IMR-90 (cell line): ENCODE measurements around the gene VKORC1L1. TPM values are rescaled to one million over a fixed set of nuclear protein-coding genes. Genes with fewer than 3 reads are reported as not detected.

Source experiments
- ATAC-seq: fragments of 200-7000 bp; cut with Tn5 transposase; 2 replicates; pipeline ENCODE4 v1.9.1; 2020; ENCODE audit warnings: low read depth, mild to moderate bottlenecking, moderate library complexity
- BruUV-seq: library from RNA; stranded (reverse); fragments of 400-500 nt; replicated peaks from 2 replicates; lab custom pipeline; 2021; lab: Mats Ljungman, UMichigan
- CTCF ChIA-PET: fragments of 300-600 bp; formaldehyde crosslinking; extraction: SDS; loops from one replicate; lab custom pipeline; 2021; ENCODE audit warnings: antibody characterized with exemption; lab: Yijun Ruan, JAX
- POLR2A ChIA-PET: fragments of 300-600 bp; sonication (Branson Sonifier 250); formaldehyde crosslinking; loops from one replicate; lab custom pipeline; 2022; ENCODE audit warnings: antibody characterized with exemption; ENCODE audit not compliant: unreplicated experiment; lab: Charles Lee
- DNase-seq: peaks from one replicate; pipeline ENCODE4 v3.0.0; 2013
- H2AFZ ChIP-seq: replicated peaks from 2 replicates; pipeline ENCODE3; 2013; ENCODE audit warnings: low read length, mild to moderate bottlenecking; ENCODE audit not compliant: poor library complexity
- H2AK5ac ChIP-seq: 2 replicates; pipeline ENCODE4 v1.6.1; 2013; ENCODE audit warnings: low read depth, low read length, inconsistent platforms
- H2AK9ac ChIP-seq: replicated peaks from 2 replicates; pipeline ENCODE3; 2013; ENCODE audit warnings: mild to moderate bottlenecking, low read depth, low read length, moderate library complexity; ENCODE audit not compliant: poor library complexity
- H2BK120ac ChIP-seq: 2 replicates; pipeline ENCODE4 v1.6.1; 2013; ENCODE audit warnings: low read depth, low read length, inconsistent platforms
- H2BK15ac ChIP-seq: 3 replicates; pipeline ENCODE4 v1.6.1; 2013; ENCODE audit warnings: low read depth, low read length, inconsistent platforms
- H2BK20ac ChIP-seq: 2 replicates; pipeline ENCODE4 v1.6.1; 2013; ENCODE audit warnings: low read depth, mild to moderate bottlenecking, inconsistent platforms, low read length, moderate library complexity
- H2BK5ac ChIP-seq: 2 replicates; pipeline ENCODE4 v1.6.1; 2013; ENCODE audit warnings: mild to moderate bottlenecking, low read depth, low read length, inconsistent platforms; ENCODE audit not compliant: poor library complexity, severe bottlenecking
- H3K14ac ChIP-seq: replicated peaks from 2 replicates; pipeline ENCODE4 v1.6.1; 2013; ENCODE audit warnings: low read depth, low read length, inconsistent platforms
- H3K18ac ChIP-seq: 2 replicates; pipeline ENCODE4 v1.6.1; 2013; ENCODE audit warnings: low read depth, low read length, control low read depth
- H3K23ac ChIP-seq: 2 replicates; pipeline ENCODE4 v1.6.1; 2013; ENCODE audit warnings: low read depth, low read length, inconsistent platforms
- H3K27ac ChIP-seq: 2 replicates; pipeline ENCODE4 v1.5.1; 2013; ENCODE audit warnings: mild to moderate bottlenecking, control low read depth, low read length; ENCODE audit not compliant: insufficient read depth
- H3K27me3 ChIP-seq: 2 replicates; pipeline ENCODE4 v1.6.1; 2013; ENCODE audit warnings: low read length; ENCODE audit not compliant: control insufficient read depth, insufficient read depth
- H3K36me3 ChIP-seq: 2 replicates; pipeline ENCODE4 v1.6.1; 2013; ENCODE audit warnings: low read length, mixed read lengths; ENCODE audit not compliant: control insufficient read depth, insufficient read depth
- H3K4ac ChIP-seq: 2 replicates; pipeline ENCODE4 v1.6.1; 2013; ENCODE audit warnings: low read depth, low read length, inconsistent platforms
- H3K4me1 ChIP-seq: 2 replicates; pipeline ENCODE4 v1.6.1; 2013; ENCODE audit warnings: low read length, mixed read lengths; ENCODE audit not compliant: control insufficient read depth, insufficient read depth
- H3K4me2 ChIP-seq: 2 replicates; pipeline ENCODE4 v1.6.1; 2013; ENCODE audit warnings: low read depth, mild to moderate bottlenecking, control low read depth, low read length, moderate library complexity
- H3K4me3 ChIP-seq: 2 replicates; pipeline ENCODE4 v1.5.1; 2013; ENCODE audit warnings: low read depth, mild to moderate bottlenecking, control low read depth, low read length, moderate library complexity; ENCODE audit not compliant: insufficient read depth
- H3K56ac ChIP-seq: 2 replicates; pipeline ENCODE4 v1.6.1; 2013; ENCODE audit warnings: low read length, inconsistent platforms; ENCODE audit not compliant: insufficient read depth; ENCODE audit errors: extremely low read depth
- H3K79me1 ChIP-seq, 2 experiments: 2 replicates each; pipeline ENCODE4 v1.6.1; 2013; ENCODE audit warnings: low read length in 2 of 2, inconsistent platforms in 1 of 2, low read depth in 1 of 2
- H3K9ac ChIP-seq: 2 replicates; pipeline ENCODE4 v1.6.1; 2013; ENCODE audit warnings: low read depth, low read length, control low read depth
- H3K9me1 ChIP-seq: 2 replicates; pipeline ENCODE4 v1.6.1; 2013; ENCODE audit warnings: low read length, inconsistent platforms; ENCODE audit not compliant: insufficient read depth
- H3K9me3 ChIP-seq: 2 replicates; pipeline ENCODE4 v1.6.1; 2013; ENCODE audit warnings: low read length; ENCODE audit not compliant: control insufficient read depth, insufficient read depth
- H4K20me1 ChIP-seq: 2 replicates; pipeline ENCODE4 v1.6.1; 2013; ENCODE audit warnings: low read length, inconsistent platforms; ENCODE audit not compliant: insufficient read depth
- H4K5ac ChIP-seq: 2 replicates; pipeline ENCODE4 v1.6.1; 2013; ENCODE audit warnings: mild to moderate bottlenecking, low read depth, low read length, control low read depth
- H4K8ac ChIP-seq, 2 experiments: 2 replicates each; pipeline ENCODE4 v1.6.1; 2013; ENCODE audit warnings: low read depth in 2 of 2, low read length in 2 of 2, control low read depth in 1 of 2, inconsistent platforms in 1 of 2
- H4K91ac ChIP-seq: 2 replicates; pipeline ENCODE4 v1.6.1; 2013; ENCODE audit warnings: low read depth, low read length, inconsistent platforms; ENCODE audit not compliant: insufficient read depth
- BHLHE40 ChIP-seq: fragments of 150-350 bp; IDR thresholded peaks from 2 replicates; pipeline ENCODE4 v1.6.1; 2016; ENCODE audit warnings: mild to moderate bottlenecking, low read depth, low read length
- CEBPB ChIP-seq: IDR thresholded peaks from 2 replicates; pipeline ENCODE4 v1.6.1; 2012; ENCODE audit warnings: low read depth, low read length, improper control_type of control experiment
- CHD1 ChIP-seq: IDR thresholded peaks from 2 replicates; pipeline ENCODE4 v1.6.1; 2012; ENCODE audit warnings: low read depth, low read length, improper control_type of control experiment
- CTCF ChIP-seq: conservative IDR thresholded peaks from 2 replicates; pipeline ENCODE4 v1.5.1; 2012; ENCODE audit warnings: mild to moderate bottlenecking, low read depth, low read length, improper control_type of control experiment
- ELK1 ChIP-seq: fragments of 150-350 bp; IDR thresholded peaks from 2 replicates; pipeline ENCODE4 v1.6.1; 2016; ENCODE audit warnings: low read depth, mild to moderate bottlenecking, low read length, moderate library complexity, borderline replicate concordance
- FOS ChIP-seq: fragments of 150-350 bp; IDR thresholded peaks from 2 replicates; pipeline ENCODE4 v1.6.1; 2016; ENCODE audit warnings: low read depth, low read length
- MAFK ChIP-seq: IDR thresholded peaks from 2 replicates; pipeline ENCODE4 v1.6.1; 2012; ENCODE audit warnings: low read depth, low read length, improper control_type of control experiment
- MAZ ChIP-seq: IDR thresholded peaks from 2 replicates; pipeline ENCODE4 v1.6.1; 2012; ENCODE audit warnings: low read depth, mild to moderate bottlenecking, low read length, improper control_type of control experiment, moderate library complexity, borderline replicate concordance
- MXI1 ChIP-seq: IDR thresholded peaks from 2 replicates; pipeline ENCODE4 v1.6.1; 2012; ENCODE audit warnings: low read depth, mild to moderate bottlenecking, low read length, moderate library complexity, borderline replicate concordance
- NFE2L2 ChIP-seq: fragments of 150-350 bp; IDR thresholded peaks from 2 replicates; pipeline ENCODE4 v1.6.1; 2016; ENCODE audit warnings: low read depth, mild to moderate bottlenecking, low read length
- POLR2A ChIP-seq: IDR thresholded peaks from 2 replicates; pipeline ENCODE4 v1.6.1; 2012; ENCODE audit warnings: mild to moderate bottlenecking, low read depth, low read length
- RAD21 ChIP-seq: IDR thresholded peaks from 2 replicates; pipeline ENCODE4 v1.6.1; 2012; ENCODE audit warnings: low read length, improper control_type of control experiment
- RCOR1 ChIP-seq: IDR thresholded peaks from 2 replicates; pipeline ENCODE4 v1.6.1; 2012; ENCODE audit warnings: mild to moderate bottlenecking, low read length, improper control_type of control experiment; ENCODE audit not compliant: insufficient replicate concordance
- RFX5 ChIP-seq: IDR thresholded peaks from 2 replicates; pipeline ENCODE4 v1.8.0; 2012; ENCODE audit warnings: low read depth, mild to moderate bottlenecking, low read length, moderate library complexity
- SMC3 ChIP-seq: fragments of 150-350 bp; IDR thresholded peaks from 2 replicates; pipeline ENCODE4 v1.6.1; 2016; ENCODE audit warnings: low read depth, mild to moderate bottlenecking, antibody characterized with exemption, low read length, moderate library complexity
- WGBS, 2 experiments: methylation state at CpG; one replicate each; pipeline versions ENCODE4 v1.1.5 to v1.1.7; 2013; ENCODE audit warnings: missing lambda C conversion rate in 2 of 2; ENCODE audit not compliant: insufficient read length in 1 of 2; ENCODE audit errors: extremely low coverage in 2 of 2; 5-methylcytosine and 5-hydroxymethylcytosine counted together
- dilution Hi-C: fragments of 300-500 bp; cut with HindIII; formaldehyde crosslinking; loops from one replicate; pipeline ENCODE4 v1.14.3; 2018; ENCODE audit warnings: low sequenced_read_pairs; ENCODE audit not compliant: unreplicated experiment
- in situ Hi-C: fragments of 300-500 bp; cut with MboI; formaldehyde crosslinking; loops from 3 replicates; pipeline ENCODE4 v1.14.3; 2019; ENCODE audit warnings: low sequenced_read_pairs, inconsistent platforms, mixed read lengths
- intact Hi-C: fragments of 100-400 bp; cut with micrococcal nuclease; formaldehyde crosslinking; loops from 2 replicates; pipeline ENCODE4 v1.10.0; 2022
- polyA plus RNA-seq, 3 experiments: library from polyadenylated mRNA; depleted of rRNA; stranded (reverse); fragments of >200 nt; gene quantifications; 2 replicates each; pipeline ENCODE4 v1.2.3, GENCODE V29; 2012; ENCODE audit warnings: low replicate concordance in 1 of 3
- total RNA-seq: library from RNA; depleted of rRNA; stranded (reverse); fragments of >200 nt; gene quantifications from 2 replicates; pipeline ENCODE4 v1.2.3, GENCODE V29; 2012
- TF ChIP-seq, protein P1 (sequence below): fragments of 150-350 bp; IDR thresholded peaks from 2 replicates; pipeline ENCODE4 v1.6.1; 2017; ENCODE audit warnings: mild to moderate bottlenecking, antibody characterized with exemption, low read length, low read depth

Gene VKORC1L1
- total and polyA plus RNA-seq, 2 of the 4 experiments (the other 2 are of a cell fraction): 12.5 to 14.5 TPM

GRCh38 chr7:65966146-65966545 lies 93.3 kb downstream of the VKORC1L1 start:
- H2AFZ ChIP-seq: no peak overlapping the region
- H4K5ac ChIP-seq: no peak overlapping the region
- H3K4me2 ChIP-seq: no peak overlapping the region
- dilution Hi-C loops: no loop called here
- no peaks in the 10 kb centered on the region for H3K9me1 ChIP-seq
- ChIA-PET POLR2A (no interaction called here), CTCF (no interaction called here)
- H3K9me3 ChIP-seq: no peaks in the 10 kb centered on the region
- no peak overlapping the region for H3K14ac ChIP-seq
- intact Hi-C loops: no loop called here
- H3K9ac ChIP-seq: no peak overlapping the region
- ATAC-seq: no peak
- no peaks in the 10 kb centered on the region for H3K27me3 ChIP-seq
- no peak for DNase-seq
- no peak overlapping the region for H2BK120ac ChIP-seq
- no peak overlapping the region for H4K8ac ChIP-seq
- H3K23ac ChIP-seq: no peak overlapping the region
- no peak overlapping the region for H3K18ac ChIP-seq
- in situ Hi-C loops: loop anchor here (25.0 kb wide), 1 partner anchor 229 kb away; no protein-coding TSS in a partner anchor
- no peak overlapping the region for H3K4me3 ChIP-seq
- H3K4ac ChIP-seq: no peak overlapping the region
- peaks cover 4% of the 10 kb centered on the region for H4K20me1 ChIP-seq
- no peak overlapping the region for H2AK9ac ChIP-seq
- H4K91ac ChIP-seq: no peak overlapping the region
- no peak overlapping the region for H2BK15ac ChIP-seq
- no peak overlapping the region for H3K56ac ChIP-seq
- peaks cover 0 to 8% of the 10 kb centered on the region in 2 experiments; a peak in 3 of 4 replicates for H3K79me1 ChIP-seq
- no peaks in the 10 kb centered on the region for H3K4me1 ChIP-seq
- 100% methylated on average over 1 of the region's 6 CpGs; no CpG with 5 or more reads in 1 of the 2 experiments for WGBS, 2 experiments
- TF ChIP-seq RCOR1 (no peak), RFX5 (no peak), SMC3 (no peak), CTCF (no peak), BHLHE40 (no peak), NFE2L2 (no peak), MAFK (no peak), CEBPB (no peak), RAD21 (no peak), MAZ (no peak), POLR2A (no peak), FOS (no peak), CHD1 (no peak), MXI1 (no peak), ELK1 (no peak)
- TF ChIP-seq, protein P1, sequence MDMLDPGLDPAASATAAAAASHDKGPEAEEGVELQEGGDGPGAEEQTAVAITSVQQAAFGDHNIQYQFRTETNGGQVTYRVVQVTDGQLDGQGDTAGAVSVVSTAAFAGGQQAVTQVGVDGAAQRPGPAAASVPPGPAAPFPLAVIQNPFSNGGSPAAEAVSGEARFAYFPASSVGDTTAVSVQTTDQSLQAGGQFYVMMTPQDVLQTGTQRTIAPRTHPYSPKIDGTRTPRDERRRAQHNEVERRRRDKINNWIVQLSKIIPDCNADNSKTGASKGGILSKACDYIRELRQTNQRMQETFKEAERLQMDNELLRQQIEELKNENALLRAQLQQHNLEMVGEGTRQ: no peak
- no TSS peak for BruUV-seq
- no peak overlapping the region for H2AK5ac ChIP-seq
- H3K27ac ChIP-seq: no peak overlapping the region
- H2BK20ac ChIP-seq: no peak overlapping the region
- H3K36me3 ChIP-seq: peaks cover 55% of the 10 kb centered on the region
- H2BK5ac ChIP-seq: no peak overlapping the region
